Measurements from ENCODE around the gene GRPR.

Gene GRPR

DNA sequence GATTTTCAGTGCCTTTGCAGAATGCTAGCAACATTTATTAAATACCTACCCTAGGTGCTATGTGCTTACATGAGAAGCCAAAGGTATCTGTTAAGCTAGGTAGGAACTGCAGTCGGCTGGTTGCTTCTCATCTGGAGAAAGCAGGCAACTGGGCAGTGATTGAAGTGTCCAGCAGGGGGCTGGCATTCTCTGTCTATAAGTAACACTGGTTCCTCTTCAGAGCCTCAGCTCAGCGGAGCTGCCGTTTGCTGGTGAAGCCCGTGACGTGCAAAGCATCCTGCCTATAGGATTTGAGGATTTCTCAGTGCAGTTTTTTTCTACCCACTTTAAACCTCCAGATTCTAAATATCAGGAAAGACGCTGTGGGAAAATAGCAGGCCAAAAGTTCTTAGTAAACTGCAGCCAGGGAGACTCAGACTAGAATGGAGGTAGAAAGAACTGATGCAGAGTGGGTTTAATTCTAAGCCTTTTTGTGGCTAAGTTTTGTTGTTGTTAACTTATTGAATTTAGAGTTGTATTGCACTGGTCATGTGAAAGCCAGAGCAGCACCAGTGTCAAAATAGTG is at the start of gene GRPR:
TSS of gene GRPR (plus strand) at position 344 of the 565 bp plus-strand sequence. CDS start 389 bp downstream, outside the sequence.
- DNase-seq: peak; percentile 75 to 93

DNA sequence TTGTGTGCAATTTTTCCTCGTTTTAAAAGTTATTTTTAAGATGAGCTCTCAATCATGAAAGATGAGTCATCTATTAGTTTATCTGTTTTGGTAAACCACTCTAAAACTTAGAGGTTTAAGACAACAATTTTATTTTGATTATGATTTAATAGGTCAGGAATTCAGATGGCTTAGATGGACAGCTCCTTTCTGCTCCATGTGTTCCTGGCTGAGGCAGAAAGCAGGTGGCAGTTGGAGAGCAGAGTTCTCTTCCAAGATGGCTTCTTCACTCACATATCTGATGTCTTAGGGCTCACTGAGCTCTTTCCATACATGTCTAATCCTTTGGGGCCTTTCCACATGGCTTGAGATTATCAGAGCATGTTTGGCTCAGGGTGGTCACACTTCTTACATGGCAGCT is 48.3 kb upstream of the GRPR start:
- DNase-seq: no peak

DNA sequence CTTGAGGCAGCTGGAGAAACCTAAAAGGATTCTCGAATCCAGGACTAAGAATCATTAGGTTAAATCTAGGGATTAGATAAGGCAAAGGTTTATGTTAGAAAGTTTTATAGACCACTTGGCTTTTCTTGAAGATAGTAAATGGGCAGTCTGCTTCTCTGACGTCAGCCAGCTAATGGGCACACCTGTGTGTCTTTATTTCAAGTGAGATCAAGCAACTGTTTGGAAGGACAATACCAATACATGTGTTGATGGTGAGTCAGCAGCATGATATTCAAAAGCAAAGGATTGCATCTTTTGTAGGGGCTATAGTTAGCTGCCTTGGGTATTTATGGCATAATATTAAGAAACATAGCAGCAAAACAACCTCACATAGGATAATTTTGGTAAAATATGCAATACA is 46.5 kb upstream of the GRPR start:
- no peak for DNase-seq

DNA sequence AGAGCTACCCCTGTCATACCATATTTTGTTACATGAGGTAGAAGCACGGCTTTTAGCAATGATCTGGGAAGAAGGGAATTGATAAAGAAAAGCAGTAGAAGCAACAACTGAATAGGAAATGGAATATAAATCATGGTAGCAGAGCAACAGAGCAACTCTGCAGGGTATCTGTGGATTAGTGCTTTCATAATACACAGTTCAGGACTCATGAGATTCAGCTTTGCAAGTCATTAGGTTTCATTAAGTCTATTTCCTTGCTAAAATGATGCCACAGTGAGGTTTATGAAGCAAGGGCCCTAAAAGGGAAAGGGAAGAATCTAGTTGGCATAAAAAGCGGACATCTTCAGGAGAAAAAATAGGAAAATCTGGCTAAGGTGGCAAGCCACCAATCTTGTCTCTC is 45.6 kb upstream of the GRPR start:
- DNase-seq: no peak

DNA sequence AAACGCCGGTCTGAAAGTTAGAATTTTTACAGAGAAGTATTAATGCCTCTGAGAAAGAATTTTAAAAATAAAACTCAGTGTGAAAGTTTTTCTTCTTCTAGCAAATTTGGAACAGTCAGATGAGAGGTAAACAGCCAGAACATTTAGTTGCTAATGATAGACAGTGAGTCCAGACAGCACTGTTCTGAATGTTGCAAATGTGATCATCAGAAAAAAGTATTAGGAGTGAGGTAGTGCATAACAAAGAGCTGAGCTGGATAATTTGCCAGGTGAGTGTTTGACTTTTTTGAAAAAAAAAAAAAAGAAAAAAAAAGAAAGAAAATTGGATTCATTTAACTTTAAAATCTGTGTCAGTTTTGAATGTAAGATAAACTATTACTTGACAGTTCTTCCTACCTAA is 42.0 kb upstream of the GRPR start:
- no peak for DNase-seq

DNA sequence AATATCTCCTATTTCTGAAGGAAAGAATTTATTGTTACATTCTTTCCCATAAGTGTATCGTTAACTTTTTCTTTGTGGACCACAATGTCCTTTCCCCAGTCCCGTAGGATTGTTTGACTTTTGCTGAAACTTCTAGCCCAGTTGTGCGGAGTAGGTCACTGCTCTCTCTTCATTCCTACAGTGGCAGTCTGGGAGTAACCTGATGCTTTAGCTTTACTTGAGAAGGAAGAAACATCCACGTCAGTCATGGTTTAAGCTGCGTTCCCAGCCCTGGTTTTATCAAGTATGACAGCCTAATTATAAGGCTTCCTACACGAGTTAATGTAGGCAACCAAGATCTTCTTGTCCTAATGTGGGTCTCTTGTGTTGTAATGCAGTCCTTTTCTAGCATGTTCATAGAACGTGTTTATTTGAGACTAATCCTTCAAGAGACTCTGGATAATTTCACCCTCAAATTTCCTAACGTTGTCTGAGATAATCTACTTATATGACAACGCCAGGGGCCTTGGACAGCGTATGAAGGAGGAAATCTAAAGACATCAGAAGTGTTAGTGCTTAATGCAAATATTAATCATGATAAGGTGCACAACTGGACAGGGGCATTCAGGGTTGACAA is 40.8 kb upstream of the GRPR start:
- DNase-seq: no peak

DNA sequence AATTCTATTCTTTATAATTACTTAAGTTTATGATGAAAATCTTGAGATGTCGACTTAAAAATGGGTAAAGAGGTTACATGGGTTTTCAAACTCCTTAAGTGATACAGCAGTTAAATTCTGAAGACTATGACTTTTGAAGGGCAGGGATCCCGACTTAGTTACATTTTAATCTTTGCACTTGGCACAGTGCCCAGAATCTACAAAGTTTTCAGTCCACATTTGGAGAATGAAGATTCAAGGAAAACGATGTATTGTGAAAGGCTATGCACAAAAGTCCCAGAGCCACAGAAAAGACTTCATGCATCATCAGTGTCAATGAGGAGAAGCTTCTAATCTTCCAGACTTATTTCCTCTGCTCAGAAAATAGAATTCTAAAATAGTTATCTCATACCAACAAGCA is 36.3 kb upstream of the GRPR start:
- no peak for DNase-seq

DNA sequence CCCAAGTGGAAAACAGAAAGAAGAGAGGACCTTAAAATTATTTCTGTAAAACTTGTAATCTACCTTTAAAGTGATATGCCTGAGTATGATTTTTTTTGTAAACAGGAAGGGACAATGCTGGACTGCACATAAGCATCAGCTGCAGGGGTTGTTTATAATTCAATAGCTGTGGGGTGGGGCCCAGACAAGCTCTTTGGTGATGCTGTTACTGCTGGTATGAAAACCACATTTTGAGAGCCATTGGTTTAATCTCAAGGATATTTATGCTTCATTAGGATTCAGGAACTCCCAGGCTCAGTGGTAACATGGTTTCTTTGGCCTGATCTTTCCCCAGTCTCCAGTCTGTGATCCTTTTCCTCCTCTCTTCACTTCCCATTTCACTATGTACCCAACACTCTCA is 34.3 kb upstream of the GRPR start:
- no peak for DNase-seq

DNA sequence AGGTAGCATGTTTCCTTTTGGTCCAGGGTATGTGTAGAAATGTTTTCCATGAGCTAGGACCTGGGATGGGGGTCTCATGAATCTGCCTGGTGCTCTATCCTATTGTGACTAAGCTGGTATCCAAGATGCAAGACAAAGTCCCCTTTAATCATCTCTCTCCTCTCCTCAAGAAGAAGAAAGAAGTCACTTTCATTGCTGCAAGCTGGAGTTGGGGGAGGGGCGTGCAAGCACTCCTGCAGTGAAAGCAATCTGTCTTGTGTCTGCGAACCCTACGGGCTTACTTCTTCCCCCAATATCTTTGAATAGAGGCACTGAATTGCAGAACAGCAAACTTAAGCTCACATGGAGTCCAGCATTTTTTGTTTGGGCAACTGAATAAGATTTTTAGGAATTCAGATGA is 27.2 kb upstream of the GRPR start:
- DNase-seq: no peak

DNA sequence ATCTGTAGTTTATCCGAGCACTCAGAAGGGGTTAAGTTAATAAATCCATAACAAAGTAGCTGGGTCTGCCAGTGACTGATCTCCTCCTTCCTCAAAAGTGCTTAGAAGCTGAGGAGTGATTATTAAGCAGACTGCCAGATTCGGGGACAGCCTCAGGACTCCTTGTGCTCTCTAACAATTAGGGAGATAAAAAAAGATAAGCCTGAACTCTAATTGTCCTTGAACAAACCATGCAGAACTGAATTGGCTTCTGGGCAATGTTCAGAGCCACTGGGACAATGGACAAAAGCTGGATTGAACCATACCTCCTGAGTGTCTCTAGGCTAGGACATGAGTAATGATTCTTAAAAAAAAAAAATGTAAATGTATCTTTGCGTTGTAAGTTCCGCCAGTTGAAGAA is 22.7 kb upstream of the GRPR start:
- no peak for DNase-seq

DNA sequence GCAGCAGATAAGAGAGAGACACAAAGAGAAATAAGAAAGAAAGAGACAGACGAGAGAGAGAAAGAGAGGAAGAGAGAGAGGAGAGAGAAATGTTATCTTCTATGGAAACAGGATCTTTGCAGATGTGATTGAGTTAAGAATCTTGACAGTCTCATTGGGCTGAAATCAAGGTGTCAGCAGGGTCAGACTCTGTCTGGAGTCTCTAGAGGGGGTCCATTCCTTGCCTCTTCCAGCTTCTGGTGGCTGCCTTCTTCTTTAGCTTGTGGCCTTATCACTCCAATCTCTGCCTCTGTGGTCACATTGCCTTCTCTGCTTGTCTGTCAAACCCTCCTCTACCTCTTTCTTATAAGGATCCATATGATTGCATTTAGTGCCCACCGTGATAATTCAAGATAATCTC is 21.8 kb upstream of the GRPR start:
- DNase-seq: no peak

DNA sequence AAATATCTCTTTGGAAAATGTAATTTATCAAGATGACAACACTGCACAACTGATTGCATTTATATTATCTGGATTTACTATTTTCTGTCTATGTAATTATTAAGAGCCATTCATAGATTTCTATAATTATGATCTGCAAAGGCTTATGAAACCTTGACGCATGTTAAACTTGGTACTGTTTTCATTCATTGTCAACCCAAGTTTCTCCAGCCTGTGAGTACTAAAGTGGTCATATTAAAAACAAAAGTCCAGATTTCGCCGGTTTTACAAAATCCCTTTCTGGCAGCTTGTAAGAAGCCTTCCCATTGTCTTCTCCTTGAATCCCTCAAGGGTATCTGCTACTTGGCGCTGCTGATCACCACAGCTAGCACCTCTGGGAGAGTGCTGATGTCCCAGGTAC is 19.7 kb upstream of the GRPR start:
- DNase-seq: no peak

DNA sequence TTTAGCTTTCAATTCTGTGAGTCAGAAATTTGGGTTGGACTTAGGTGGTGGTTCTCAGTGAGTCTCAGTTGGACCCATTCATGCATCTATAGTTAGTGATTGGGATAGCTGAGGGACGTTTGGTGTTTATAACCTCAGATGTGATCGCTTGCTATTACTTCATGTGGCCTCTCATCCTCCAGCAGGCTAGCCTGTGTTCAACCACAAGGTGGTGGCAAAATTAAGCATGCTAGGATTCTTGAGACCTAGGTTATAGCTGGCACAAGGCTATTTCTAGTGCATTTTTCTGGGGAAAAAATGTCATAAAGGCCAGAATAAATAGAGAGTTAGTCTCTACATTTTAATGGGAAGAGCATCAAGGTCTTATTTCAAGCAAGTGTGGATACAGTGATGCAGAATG is 10.9 kb upstream of the GRPR start:
- no peak for DNase-seq

DNA sequence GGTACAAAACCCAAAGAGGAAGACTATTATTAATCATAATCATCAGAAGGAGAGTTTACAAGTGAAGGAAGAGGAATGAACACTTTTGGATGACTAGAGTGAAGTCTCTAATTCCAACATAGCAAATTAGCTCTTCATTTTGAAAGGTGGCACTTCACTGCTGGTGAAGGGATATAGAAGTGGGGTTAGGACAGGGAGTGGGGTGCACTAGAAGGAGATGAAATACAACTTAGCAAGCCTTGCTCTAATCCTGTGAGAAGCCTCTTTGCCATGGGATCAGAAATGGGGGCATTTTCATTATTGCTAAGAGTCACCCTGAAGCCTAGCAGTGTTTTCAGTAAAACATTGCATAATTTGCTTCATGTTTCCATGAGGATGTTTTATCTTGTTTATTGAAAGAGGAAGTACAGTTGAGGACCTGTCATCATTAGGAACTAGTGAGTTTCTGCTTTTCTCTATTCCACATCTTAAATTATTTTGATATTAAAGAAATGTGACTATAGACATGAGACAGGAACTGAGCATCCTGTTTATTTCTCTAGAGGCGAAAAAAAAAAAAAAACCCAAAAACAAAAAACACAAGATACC is 9.3 kb upstream of the GRPR start:
- no peak for DNase-seq

DNA sequence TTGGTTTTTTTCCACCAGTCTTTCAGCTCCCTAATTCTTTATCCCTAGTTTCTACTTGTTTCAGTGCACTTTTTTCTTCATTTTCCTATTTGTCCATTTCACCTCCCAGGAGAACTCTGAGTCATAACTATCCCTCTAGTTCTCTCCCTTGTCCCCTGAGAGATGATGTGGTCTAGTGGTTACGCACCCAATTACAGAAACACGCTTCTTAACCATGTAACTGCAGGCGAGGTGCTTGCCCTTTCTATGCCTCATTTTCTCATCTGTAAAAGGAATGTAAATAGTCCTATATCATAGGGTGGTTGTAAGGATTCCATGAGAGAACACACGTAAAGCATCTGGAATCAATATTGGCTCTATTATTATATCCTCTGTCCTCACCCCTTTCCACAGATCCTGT is 8.8 kb upstream of the GRPR start:
- no peak for DNase-seq

DNA sequence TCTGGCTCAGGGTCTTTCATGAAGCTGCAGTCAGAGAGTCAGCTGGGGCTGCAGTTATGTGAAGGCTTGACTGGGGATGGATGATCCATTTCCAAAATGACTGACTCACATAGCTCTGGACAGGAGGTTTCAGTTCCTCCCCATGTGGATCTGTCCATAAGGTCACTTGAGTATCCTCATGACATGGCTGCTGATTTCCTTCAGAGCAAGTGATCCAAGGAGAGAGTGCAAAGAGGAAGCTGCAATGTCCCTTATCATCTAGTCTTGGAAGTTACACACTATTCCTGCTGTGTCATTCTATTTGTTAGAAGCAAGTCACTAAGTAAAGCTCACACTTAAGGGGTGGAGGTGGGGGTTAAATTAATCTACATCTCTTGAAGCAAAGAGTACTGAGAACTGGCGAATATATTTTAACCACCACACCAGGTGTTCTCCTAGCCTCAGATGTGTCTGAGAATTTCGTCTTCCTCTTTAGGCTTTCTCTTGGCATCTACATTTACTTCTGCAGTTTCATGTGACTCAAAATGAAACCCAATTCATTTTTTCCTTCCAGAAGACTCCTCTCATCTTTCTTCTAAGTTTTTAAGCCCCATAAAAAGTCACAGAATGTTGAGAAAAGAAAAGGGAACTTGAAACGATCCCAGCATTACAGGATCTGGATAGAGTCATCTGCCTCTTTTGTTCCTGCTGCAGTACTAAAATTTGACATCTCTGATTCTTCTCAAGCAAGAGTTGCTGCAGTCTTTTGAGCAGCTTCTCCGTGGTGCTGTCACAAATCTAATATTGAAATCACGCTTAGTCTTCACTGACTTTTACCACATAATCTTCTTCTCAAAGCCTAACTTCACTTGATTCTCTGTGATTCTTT is 3.8 kb upstream of the GRPR start:
- no peak for DNase-seq

DNA sequence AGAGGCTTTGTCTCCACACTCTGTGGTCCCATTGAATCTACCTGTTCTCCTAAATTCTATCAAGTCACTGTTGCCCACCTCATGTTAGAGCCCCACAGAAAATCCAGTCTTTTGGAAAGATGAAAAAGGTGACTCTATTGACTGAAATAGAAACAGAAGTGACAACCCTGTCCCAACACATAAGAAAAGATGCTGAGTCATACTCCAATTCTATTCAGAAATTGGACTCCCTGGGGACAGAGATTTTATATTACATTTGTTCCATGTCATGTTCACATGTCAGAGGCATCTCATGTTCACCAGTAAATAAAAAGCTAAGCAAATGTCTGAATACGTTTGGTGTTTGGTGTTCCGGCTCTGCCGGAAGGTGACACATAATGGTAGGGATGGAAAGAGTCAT is 2.9 kb upstream of the GRPR start:
- DNase-seq: peak in 1 of 2 experiments; percentile 3

DNA sequence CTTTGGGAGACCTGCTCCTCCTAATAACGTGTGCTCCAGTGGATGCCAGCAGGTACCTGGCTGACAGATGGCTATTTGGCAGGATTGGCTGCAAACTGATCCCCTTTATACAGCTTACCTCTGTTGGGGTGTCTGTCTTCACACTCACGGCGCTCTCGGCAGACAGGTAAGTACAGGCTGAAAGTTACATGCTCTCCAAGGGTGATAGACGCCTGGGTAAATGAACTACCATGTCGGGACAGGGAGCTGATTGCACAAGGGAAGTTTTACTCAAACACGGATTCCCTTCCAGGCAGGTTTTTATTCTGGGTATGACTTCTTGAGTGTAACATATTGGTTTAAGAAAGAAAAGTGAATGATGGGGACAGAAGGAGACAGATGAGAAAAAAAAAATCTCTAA is 836 bp downstream of the GRPR start:
- DNase-seq: no peak

DNA sequence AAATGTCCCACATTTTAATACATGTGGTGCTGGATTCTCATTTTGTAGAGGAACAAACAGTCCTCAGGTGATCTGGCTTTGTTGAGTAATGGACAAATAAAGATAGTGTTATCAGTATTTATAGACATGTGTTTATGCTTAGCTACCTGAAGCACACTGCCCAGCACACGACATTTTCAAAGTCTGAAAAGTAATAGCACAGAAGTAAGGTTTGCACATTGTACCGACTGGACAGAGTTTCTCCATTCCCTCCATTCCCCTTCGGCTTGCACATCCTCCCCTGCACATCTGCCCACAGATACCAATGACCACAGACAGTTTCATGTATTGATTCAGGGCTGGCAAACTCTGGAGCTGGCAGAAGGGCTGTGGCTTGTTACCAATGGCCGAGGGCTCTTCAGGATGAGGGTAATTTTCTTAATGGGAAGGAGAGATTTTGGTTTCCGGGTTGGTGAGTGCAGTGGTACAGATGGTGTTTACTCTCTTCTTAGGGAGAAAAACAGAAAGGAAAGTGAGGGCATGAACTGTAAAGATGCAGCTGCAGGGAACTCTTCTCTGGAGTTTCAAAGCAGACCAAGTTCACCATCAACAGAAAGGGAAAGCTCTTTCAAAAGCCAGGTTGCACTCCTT is 2.3 kb downstream of the GRPR start:
- DNase-seq: no peak

DNA sequence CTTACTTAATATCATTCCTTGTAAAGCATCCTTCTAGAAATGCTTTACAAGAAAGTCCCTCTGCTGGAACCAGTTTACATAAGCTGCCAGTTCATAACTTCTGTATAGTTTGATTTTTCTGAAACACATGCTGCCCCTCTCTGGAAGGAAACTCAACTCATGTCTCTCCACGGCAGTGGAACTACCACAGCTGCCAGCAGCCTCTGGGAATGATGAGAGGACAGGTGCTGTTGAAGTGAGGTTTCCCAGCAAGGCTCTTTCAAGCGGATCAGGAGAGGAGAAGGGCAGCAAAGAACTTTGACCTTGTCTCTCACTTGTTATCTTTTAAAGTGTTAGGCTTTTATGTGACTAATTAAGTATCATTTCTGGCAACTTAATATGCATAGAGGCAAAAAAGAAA is 7.3 kb downstream of the GRPR start:
- peak in 1 of 2 experiments; percentile 3 for DNase-seq

DNA sequence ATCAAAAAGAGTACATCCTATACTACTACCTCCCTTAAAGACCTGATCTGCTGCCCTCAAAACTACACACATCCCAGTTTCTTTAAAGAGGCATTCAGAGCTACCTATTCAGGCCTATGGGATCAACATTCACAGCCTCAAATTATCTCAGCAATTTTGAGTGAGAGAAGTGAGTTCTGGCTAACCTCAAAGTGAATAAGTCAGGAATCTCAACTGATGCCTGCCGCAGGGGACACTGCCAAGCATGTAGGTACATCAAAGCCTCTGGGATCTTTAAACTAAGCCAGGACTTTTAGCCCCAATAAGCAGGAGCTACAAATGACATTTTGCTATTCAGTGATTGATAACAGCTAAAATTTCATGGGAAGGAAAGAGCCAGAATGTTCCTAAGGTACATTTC is 11.6 kb downstream of the GRPR start:
- DNase-seq: no peak

DNA sequence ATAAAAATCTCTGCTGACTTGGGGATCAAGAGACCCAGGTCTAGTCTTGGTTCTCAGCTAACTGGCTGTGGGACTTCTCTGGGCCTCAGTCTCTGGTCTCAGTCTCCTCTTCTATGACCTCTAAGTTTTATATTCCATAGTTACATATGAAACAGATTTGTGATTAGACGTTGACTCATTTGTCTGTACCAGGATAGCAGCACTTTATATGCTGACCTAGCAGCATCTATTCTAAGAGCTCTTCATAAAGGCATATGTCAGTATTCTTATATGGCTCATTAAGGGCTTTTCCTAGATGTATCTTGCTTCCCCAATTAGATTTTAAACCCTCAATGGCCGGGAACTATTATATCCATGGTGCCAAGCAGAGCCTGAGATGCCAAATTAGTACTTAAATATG is 12.7 kb downstream of the GRPR start:
- no peak for DNase-seq

DNA sequence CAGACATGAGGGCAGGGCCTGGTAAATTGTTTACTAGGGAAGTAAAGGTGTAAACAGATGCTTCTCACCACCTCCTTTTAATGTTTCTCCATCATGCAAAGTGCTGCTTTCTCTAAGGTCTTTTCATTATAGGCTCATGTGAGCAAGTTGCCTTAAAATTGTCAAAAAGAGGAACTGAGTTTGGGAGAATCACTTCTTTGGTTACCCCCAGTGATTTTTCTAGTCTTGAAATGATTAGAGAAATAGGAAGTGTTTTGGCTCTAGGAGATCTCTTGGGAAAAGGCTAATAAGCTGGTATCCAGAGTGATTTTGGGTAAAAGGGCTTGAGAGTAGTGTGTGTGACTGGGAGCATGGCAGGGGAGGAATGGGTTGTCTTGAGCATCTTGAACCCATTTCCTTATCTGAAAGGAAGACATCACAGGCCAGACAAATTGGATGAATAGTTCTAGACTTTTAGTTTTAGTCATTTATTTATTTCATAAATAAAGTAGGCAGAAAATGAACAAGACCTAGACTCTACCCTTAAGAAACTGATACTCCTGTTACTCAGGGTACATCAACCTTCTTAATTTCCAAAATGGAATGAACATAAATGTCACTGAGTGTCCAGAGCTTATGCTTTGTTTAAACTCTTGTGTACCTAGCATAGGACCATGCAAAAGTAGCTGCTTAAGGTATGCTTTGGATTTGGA is 14.2 kb downstream of the GRPR start:
- no peak for DNase-seq
